BJ (cell line): ENCODE measurements around the gene TSPAN5. TPM values are rescaled to one million over a fixed set of nuclear protein-coding genes. Genes with fewer than 3 reads are reported as not detected.

Experiments
- CTCF ChIA-PET: fragments of 350-600 bp; formaldehyde crosslinking; extraction: SDS; loops from one replicate; lab custom pipeline; 2021; ENCODE audit warnings: antibody characterized with exemption, inconsistent platforms; lab: Yijun Ruan, JAX
- POLR2A ChIA-PET: fragments of 300-600 bp; sonication (Branson Sonifier 250); formaldehyde crosslinking; extraction: SDS; loops from one replicate; lab custom pipeline; 2021; ENCODE audit warnings: antibody characterized with exemption; lab: Charles Lee
- DNase-seq: peaks from one replicate; pipeline ENCODE4 v3.0.0-alpha.2; 2011; ENCODE audit warnings: low read depth
- H3K27me3 ChIP-seq: 2 replicates; pipeline ENCODE4 v1.6.0; 2011; ENCODE audit warnings: low read length; ENCODE audit not compliant: control insufficient read depth, insufficient read depth
- H3K36me3 ChIP-seq: 2 replicates; pipeline ENCODE4 v1.5.1; 2011; ENCODE audit warnings: low read length; ENCODE audit not compliant: control insufficient read depth, insufficient read depth
- H3K4me3 ChIP-seq: 2 replicates; pipeline ENCODE4 v1.5.1; 2011; ENCODE audit warnings: low read depth, mild to moderate bottlenecking, control low read depth, low read length
- polyA plus RNA-seq: library from polyadenylated mRNA; depleted of rRNA; stranded (reverse); fragments of >200 nt; gene quantifications from 2 replicates; pipeline ENCODE4 v1.2.3, GENCODE V29; 2011
- TF ChIP-seq, protein P1 (sequence below): IDR thresholded peaks from 2 replicates; pipeline ENCODE4 v1.5.1; 2011; ENCODE audit warnings: low read depth, mild to moderate bottlenecking, control low read depth, inconsistent platforms, low read length, moderate library complexity; ENCODE audit not compliant: insufficient read depth

The TSPAN5 gene
- polyA plus RNA-seq, 1 experiment = 74.5 TPM

DNA sequence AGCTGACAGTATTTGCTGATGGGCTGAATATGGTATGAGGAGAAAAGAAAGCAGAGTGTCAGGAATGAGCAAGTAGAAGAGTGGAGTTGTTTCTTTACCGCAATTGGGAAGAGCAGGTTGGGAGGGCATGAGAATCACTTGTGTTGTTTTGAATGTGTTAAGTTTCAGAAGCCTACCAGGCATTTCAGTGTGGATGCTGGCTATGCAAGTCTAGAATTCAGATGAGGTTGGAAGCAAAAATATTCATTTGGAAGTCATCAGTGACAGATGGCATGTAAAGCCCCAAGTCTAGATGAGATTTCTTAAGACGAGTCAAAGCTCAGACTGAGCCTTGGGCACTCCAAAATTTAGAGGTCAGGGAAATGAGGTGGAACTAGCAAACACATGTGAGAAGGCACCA is 156.4 kb downstream of the TSPAN5 start:
- ChIA-PET CTCF (no interaction called here), POLR2A (no interaction called here)
- H3K4me3 ChIP-seq = no peak overlapping the region
- TF ChIP-seq, protein P1, sequence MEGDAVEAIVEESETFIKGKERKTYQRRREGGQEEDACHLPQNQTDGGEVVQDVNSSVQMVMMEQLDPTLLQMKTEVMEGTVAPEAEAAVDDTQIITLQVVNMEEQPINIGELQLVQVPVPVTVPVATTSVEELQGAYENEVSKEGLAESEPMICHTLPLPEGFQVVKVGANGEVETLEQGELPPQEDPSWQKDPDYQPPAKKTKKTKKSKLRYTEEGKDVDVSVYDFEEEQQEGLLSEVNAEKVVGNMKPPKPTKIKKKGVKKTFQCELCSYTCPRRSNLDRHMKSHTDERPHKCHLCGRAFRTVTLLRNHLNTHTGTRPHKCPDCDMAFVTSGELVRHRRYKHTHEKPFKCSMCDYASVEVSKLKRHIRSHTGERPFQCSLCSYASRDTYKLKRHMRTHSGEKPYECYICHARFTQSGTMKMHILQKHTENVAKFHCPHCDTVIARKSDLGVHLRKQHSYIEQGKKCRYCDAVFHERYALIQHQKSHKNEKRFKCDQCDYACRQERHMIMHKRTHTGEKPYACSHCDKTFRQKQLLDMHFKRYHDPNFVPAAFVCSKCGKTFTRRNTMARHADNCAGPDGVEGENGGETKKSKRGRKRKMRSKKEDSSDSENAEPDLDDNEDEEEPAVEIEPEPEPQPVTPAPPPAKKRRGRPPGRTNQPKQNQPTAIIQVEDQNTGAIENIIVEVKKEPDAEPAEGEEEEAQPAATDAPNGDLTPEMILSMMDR = no peak
- peaks cover 11% of the 10 kb centered on the region; the same call in 1 of the 2 replicates for H3K36me3 ChIP-seq
- no peaks in the 10 kb centered on the region for H3K27me3 ChIP-seq
- DNase-seq = no peak

DNA sequence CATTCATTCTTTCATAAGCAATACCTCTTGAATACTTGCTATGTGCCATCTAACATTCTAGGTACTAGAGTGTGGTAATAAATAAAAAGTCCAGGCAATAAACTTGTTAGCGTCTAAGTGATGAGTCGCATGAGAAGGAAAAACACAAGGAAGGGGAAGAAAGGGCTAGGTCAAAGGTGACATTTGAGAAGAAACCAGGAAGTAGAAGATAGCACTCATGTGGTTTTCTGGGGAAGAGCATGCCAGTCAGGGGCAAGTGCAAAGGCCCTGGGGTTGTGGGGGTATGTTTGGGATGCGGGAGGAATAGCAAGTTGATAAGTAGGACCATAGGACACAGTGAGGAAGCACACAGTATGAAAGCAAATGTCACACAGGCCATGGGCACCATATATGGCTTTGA is 157.0 kb downstream of the TSPAN5 start:
- no peaks in the 10 kb centered on the region for H3K27me3 ChIP-seq
- no peak for DNase-seq
- H3K4me3 ChIP-seq = no peak overlapping the region
- POLR2A ChIA-PET = no interaction called here
- CTCF ChIA-PET = no interaction called here
- H3K36me3 ChIP-seq = peaks cover 11% of the 10 kb centered on the region; the same call in 1 of the 2 replicates
- TF ChIP-seq, protein P1 = no peak

DNA sequence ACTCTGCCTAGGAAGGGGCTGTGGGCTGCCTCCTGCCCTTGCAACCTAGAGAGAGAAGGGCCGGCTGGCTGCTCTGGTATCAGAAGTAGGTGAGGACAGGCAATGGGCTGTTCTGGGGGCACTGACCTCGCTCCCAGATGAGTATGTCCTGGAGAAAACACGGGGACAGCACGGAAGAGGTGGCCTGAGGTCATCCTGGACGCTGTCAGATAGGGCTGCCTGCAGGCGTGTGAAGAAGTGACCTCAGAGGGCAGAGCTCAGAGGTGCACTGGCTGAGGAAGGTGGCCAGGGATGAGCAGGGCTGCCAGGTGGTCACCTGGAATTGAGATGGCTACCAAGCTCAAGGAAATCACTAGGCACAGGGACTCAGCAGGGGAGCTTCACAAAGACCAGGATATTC is 159.6 kb downstream of the TSPAN5 start:
- DNase-seq = no peak
- ChIA-PET POLR2A (no interaction called here), CTCF (interaction anchor here (1.4 kb wide), 1 partner anchor 31 kb away, joined by 3 read pairs; no protein-coding TSS in a partner anchor)
- TF ChIP-seq, protein P1 = no peak
- no peaks in the 10 kb centered on the region for H3K27me3 ChIP-seq
- H3K36me3 ChIP-seq = peaks cover 8% of the 10 kb centered on the region; the same call in 1 of the 2 replicates
- no peak overlapping the region for H3K4me3 ChIP-seq

DNA sequence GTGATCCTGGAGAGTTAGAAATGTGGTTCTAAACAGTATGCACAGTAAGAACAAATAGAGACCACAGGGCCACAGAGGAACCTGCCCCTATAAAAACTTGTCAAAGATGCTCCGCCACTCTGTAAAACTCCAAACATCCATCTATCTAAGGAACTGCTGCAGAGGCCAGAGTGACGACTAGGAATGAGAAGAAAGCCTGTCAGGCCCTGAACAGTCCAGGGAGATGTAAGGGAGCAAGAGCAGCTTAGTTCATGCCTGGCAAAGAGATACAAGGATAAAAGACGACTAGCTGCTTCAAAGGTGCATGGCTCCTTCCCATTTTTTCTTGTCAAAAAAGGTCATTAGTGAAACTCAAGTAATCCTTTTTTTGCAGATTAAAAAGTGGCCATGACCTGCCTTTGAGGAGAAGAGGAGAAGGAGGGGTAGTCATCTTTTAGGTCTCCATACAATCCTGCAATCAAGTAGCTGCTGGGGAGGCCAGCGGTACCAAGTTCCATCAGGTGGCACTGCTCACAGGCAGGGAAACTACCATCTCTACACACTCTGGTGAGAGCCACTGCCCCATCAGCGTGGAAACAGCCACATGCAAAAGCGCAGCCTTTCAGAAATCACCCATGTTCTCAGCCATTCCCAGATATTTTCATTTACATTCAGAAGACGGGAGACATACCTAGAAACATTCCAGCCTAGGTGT is 162.1 kb downstream of the TSPAN5 start:
- TF ChIP-seq, protein P1 = no peak
- DNase-seq = no peak
- Histone ChIP-seq H3K27me3 (no peaks in the 10 kb centered on the region), H3K36me3 (0 out of 2 replicates have a peak, but pooled peaks cover 5% of the 10 kb centered on the region), H3K4me3 (no peak overlapping the region)
- CTCF ChIA-PET = interaction anchor here (0.9 to 1.3 kb wide), 3 partner anchors 18 to 29 kb away, joined by 3 to 5 read pairs (median 3); no protein-coding TSS in a partner anchor
- POLR2A ChIA-PET = no interaction called here

DNA sequence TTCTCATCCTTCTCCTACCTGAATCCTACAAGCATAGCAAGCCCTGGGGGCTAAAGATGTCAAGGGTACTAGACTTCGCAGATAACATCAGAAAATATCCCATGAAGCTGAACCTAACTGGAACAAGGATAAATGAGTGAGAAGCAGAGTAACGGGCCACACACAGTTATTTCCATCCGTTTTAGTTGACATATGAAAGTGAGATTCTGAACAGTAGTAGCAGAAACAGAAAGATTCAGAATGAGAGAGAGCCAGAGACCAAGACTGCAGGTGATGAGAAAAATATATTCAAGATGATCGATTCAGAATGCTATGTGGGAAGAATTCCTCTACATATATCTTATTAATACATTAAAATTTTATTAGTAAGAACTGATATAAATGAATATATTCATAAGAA is 165.1 kb downstream of the TSPAN5 start:
- Histone ChIP-seq H3K27me3 (no peaks in the 10 kb centered on the region), H3K4me3 (no peak overlapping the region), H3K36me3 (0 out of 2 replicates have a peak, but pooled peaks cover 5% of the 10 kb centered on the region)
- no peak for DNase-seq
- TF ChIP-seq, protein P1 = no peak
- ChIA-PET CTCF (interaction anchor here (0.6 to 1.6 kb wide), 3 partner anchors 19 to 1397 kb away, joined by 3 to 5 read pairs (median 3); no protein-coding TSS in a partner anchor), POLR2A (no interaction called here)
